Retinal pigment epithelial cell (primary cell): ENCODE results near the gene ZNF516.
A peak's percentile ranks its signal among the peaks of the same experiment; 100 is the strongest.

Experiments used
- DNase-seq: peaks from one replicate; pipeline ENCODE4 v3.0.0-alpha.2; 2010; ENCODE audit warnings: low read depth
- H3K4me3 ChIP-seq: 2 replicates; pipeline ENCODE4 v1.5.1; 2011; ENCODE audit warnings: mild to moderate bottlenecking, low read length, control low read depth, moderate library complexity
- CTCF ChIP-seq: conservative IDR thresholded peaks from 2 replicates; pipeline ENCODE4 v1.5.1; 2011; ENCODE audit warnings: low read depth, low read length, control low read depth, inconsistent platforms

ZNF516 gene

GRCh38 chr18:76454418-76454817, 40.6 kb downstream of the ZNF516 start:
- no peak overlapping the region for H3K4me3 ChIP-seq
- TF ChIP-seq CTCF, result no peak
- no peak for DNase-seq

GRCh38 chr18:76453932-76454331, 41.1 kb downstream of the ZNF516 start:
- H3K4me3 ChIP-seq, result no peak overlapping the region
- no peak for TF ChIP-seq CTCF
- no peak for DNase-seq

GRCh38 chr18:76453057-76453561, 41.9 kb downstream of the ZNF516 start:
- no peak overlapping the region for H3K4me3 ChIP-seq
- no peak for TF ChIP-seq CTCF
- no peak for DNase-seq

GRCh38 chr18:76452357-76452756, 42.7 kb downstream of the ZNF516 start:
- no peak for DNase-seq
- no peak for TF ChIP-seq CTCF
- no peak overlapping the region for H3K4me3 ChIP-seq

GRCh38 chr18:76451396-76452331, 43.4 kb downstream of the ZNF516 start:
- H3K4me3 ChIP-seq, result peak overlapping the region; percentile 51
- no peak for TF ChIP-seq CTCF
- no peak for DNase-seq

GRCh38 chr18:76450452-76451395, 44.3 kb downstream of the ZNF516 start:
- no peak for TF ChIP-seq CTCF
- peak overlapping the region; percentile 51 for H3K4me3 ChIP-seq
- DNase-seq, result no peak
